GM19372 (cell line): ENCODE measurements around the gene ZNF30.
"Not testable (repeated sequence)": the region's sequence is repeated elsewhere in the genome, so short reads cannot be mapped to it uniquely, and the experiment has no call there.

ENCODE experiments used
- ATAC-seq: cut with Tn5 transposase; IDR thresholded peaks from one replicate; pipeline ENCODE4 v1.9.1; 2021; ENCODE audit warnings: mild to moderate bottlenecking, low read depth, moderate library complexity; ENCODE audit not compliant: unreplicated experiment

Gene ZNF30

GRCh38 chr19:34959021-34959420 lies 32.3 kb downstream of the ZNF30 start:
- no peak for ATAC-seq

- no peak for ATAC-seq
Observed at GRCh38 chr19:34960103-34960805, 33.6 kb downstream of the ZNF30 start.

DNA sequence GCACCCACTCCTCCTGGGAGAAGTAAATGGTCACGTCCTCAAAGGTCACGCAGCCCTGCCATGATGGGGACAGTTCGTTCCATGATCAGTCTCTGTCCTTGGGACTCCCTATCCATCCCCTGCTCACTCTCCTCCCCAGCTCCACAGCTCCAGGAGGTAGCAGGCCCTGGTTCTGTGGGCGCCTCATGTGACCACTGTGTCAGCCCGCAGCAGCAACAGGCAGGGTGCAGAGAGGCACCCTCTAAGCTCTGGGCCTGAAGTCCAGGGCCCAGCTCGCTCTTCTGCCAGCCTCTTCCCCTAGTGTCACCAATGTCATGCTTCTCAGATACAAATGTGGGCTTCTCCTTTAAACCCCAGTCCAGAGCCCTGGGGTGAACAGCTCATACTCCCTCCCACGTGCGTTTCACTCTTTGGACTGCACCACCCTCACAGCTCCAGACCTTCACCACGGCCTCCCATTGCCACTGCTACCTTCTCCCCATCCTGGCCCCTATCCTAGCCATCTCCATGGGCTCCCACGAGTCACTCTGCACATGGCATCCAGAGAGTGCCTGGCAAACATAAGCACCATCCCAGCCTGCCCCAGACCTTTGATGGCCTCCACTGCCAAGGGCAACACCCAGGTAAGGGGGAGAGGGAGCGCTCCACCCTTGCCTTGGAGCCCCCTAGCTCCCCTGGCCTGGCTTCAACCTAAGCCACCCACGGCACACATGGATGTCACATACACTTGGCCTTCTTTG lies 34.4 kb downstream of the ZNF30 start:
- no peak for ATAC-seq

GRCh38 chr19:34961775-34962686 lies 35.3 kb downstream of the ZNF30 start:
- no peak for ATAC-seq

DNA sequence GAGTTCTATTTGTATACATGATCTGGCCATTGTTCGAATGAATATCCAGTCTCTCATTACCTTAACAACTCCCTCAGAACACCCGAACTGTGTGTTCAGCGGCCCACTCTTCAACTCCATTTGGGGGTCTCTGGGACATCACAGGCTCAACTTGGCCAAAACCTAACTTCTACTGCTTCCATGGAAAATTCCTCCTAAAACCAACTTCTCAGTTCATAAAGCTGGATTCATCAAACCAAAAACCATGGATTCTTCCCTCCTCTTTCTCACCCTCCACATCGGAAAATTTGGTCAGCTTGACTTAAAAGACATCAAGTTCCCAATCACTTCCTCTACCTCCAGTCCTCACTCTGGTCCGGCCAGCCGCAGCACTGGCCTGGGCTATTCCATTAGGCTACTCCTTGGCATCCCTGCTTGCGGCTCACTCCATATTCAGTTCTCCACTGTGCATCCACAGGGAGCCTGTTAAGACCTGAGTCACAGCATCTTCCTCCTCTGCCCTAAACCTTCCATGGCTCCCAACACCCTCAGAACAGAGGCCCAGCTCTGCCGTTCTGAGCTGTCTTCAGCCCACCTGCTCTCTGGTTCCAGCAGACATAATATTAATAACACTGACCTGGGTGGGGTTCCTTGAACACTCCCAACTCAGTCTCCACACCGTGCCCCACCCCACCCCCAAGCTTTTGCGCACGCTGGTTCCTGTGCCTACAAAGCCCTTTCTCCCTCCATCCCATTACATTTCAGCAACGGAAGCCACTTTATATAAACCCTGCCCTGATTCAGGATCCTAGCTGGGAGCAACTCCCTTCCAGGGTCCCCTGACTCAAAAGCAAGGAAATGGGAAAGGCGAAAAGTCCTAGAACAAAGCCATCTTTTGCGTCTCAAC lies 36.2 kb downstream of the ZNF30 start:
- ATAC-seq, result no peak

DNA sequence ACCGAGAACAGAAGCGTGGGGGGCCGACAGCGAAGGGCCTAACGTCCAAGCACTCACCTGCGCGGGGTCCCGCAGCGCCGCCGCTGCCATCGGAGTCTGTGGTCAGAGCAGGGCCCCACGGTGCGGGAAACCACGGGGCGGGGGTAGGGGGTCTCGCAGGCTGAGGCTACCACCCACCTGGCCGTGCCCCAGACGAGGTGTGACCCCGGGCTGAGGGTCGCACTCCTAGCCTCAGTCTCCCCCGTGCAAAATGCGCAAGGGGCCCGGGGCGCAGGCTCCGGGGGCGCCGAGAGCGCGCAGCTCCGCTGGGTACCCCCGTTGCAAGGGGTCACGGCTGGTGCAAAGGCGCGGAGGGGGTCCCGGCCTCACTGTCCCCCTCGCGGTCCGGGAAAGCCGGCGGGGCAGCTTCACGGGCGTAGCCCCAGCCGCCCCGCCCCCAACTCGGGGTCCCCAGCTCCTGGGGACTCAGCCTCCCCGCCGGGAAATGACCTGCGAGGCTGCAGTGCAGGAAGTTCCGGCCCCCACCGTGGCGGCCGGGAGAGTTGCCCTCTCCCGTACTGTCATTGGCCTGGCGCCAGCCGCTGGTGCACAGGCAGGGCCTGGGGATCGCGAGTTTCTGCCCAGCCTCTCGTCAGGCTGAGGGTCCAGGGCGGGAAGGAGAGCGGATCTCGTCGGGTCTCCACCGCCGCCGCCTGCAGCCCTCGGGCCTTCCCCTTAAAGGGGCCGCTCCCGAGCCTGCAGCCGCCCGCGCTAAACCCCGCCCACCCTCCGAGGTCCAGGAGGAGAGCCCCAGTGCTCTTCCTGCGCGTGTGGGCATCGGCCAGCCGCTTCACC lies 37.1 kb downstream of the ZNF30 start, which contains the start of gene ZNF792:
Gene ZNF792, minus strand, starts transcription at position 657 of the 834 bp plus-strand sequence. Its CDS starts 567 bp downstream, at position 90.
- peak; percentile 80 for ATAC-seq

- ATAC-seq, result no peak
Observed at GRCh38 chr19:34964598-34964997, 37.9 kb downstream of the ZNF30 start.

DNA sequence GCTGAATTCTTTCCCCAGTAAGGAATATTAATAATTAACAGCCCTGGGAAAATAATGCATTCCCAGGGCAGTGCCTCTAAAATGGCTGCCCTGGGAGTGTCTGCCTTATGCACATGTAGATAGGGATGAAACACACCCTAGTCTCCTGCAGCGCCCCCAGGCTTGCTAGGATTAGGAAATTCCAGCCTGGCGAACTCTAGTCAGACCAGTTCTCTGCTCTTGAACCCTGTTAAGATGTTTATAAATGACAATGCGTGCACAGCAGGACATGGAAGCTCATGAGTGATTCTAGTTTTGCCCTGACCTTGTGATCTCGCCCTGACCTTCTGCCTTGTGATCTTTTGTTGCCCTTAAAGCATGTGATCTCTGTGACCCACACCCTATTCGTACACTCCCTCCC lies 38.8 kb downstream of the ZNF30 start:
- not testable (repeated sequence) for ATAC-seq

- no peak for ATAC-seq
Observed at GRCh38 chr19:34967551-34967950, 40.8 kb downstream of the ZNF30 start.

- ATAC-seq, result no peak
Observed at GRCh38 chr19:34969721-34970120, 43.0 kb downstream of the ZNF30 start.

DNA sequence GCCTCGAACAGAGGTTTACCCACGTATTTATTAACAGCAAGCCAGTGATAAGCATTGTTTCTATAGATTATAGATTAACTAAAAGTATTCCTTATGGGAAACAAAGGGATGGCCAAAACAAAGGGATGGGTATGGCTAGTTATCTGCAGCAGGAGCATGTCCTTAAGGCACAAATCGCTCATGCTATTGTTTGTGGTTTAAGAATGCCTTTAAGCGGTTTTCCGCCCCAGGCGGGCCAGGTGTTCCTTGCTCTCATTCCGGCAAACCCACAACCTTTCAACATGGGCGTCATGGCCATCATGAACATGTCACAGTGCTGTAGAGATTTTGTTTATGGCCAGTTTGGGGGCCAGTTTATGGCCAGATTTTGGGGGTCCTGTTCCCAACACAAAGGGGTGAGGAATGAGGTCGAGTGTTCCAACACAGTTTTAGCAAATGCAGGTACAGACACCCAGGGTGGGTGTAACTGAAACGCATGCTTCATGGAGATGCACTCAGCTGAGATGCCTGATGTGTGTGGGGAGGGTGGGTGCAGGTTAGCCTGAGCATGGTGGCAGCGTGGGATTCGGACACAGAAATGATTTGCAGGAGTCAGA lies 43.6 kb downstream of the ZNF30 start:
- ATAC-seq, result not testable (repeated sequence)

DNA sequence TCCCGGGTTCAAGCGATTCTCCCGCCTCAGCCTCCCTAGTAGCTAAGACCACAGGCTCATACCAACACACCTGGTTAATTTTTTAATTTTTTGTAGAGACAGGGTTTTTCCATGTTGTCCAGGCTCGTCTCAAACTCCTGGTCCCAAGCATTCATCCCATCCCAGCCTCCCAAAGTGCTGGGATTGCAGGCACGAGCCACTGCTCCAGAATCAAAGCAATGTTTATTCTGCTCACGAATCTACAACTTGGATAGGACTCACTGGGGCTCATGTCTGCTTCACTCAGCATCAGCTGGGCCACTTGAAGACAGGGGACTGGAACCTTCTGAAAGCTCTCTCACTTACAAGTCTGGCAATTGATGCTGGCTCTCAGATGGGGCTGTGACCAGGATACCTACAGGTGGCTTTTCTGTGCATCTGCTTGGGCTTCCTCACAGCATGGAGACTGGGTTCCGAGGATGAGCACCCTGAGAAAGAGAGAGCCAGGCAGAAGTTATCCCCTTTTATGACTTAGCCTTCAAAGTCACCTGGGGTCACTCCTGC lies 45.5 kb downstream of the ZNF30 start:
- no peak for ATAC-seq

DNA sequence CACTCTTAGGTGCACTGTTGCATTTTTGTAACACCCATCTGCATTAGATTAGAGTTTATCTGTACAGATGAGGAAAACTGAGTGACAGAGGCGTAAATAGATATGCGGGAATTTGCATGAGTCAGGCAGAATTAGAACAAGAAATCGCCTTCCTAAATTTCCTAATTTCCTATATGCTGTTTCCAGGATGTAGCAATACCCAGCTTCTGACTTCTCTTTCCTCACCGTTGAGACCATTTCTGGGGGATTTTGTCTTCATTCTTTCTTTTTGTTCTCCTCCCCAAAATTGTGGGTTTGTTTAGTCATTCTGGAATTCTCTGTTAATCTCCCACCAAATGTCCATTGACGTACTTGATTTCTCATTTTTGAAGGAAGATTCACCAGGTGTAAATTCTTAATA lies 47.9 kb downstream of the ZNF30 start:
- no peak for ATAC-seq

- no peak for ATAC-seq
Observed at GRCh38 chr19:34975056-34975455, 48.4 kb downstream of the ZNF30 start.

- ATAC-seq, result no peak
Observed at GRCh38 chr19:34976611-34977010, 49.9 kb downstream of the ZNF30 start.

DNA sequence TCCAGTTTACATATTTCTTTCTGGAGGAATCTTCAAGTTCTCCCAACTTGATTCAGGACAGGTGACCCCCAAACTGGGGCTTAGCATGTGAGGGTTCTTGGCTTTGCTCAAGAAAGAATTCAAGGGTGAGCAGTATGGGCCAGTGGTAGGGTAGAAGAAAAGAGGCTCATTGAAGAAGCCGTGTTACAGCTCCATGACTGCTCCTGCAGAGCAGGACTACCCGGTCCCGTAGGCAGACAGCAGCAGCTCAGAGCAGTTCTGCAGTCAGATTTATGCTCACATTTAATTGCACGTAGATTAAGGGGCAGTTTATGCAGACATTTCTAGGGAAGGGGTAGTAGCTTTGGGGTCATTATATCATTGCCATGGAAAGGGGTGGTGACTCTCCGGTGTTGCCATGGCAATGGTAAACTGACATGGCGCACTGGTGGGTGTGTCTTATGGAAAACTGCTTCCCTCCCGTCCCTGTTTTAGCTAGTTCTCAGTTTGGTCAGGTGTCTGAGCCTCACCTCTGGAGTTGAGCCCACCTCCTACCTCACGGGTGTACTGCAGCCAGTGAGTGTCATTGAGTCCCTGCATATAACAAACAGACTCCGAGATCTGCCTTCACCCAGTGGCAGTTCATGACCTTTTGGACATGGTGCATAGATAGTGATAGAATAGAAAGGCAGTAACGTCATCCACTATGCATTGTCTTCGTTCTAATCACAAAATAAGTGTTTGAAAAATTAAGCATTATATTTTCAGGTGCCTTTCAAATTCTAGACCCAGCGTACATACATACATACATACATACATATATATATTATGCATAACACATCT lies 53.3 kb downstream of the ZNF30 start:
- no peak for ATAC-seq

GRCh38 chr19:34982275-34982674 lies 55.6 kb downstream of the ZNF30 start:
- no peak for ATAC-seq

DNA sequence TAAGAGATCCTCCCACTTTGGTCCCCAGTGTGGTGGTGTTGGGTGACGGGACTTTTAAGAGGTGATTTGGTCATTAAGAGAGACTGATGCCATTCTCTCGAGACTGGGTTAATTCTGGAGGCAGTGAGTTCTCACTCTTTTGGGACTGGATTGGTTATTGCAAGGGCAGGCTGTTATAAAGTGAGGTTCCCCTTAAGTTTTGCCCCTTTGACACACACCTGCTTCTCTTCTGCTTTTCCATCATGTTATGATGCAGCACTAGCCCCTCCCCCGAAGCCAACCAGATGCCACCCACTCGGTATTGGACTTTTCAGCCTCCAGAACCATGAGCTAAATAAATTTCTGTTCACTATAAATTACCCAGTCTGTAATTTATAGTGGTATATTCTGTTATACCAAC lies 57.1 kb downstream of the ZNF30 start:
- ATAC-seq, result no peak
